ENCODE data around the gene CDK5R2.

The CDK5R2 gene

GRCh38 chr2:218962859-218963492 lies 3.5 kb downstream of the CDK5R2 start:
- peak; percentile 54 for DNase-seq

- DNase-seq: no peak
These were observed 4.1 kb downstream of the CDK5R2 start for GRCh38 chr2:218963601-218964000.

GRCh38 chr2:218964041-218964771 lies 4.7 kb downstream of the CDK5R2 start:
- DNase-seq: peak; percentile 6

- no peak for DNase-seq
These were observed 11.4 kb downstream of the CDK5R2 start for GRCh38 chr2:218970894-218971293.

- no peak for DNase-seq
These were observed 15.8 kb downstream of the CDK5R2 start for GRCh38 chr2:218975060-218975777.

GRCh38 chr2:218979846-218980734 lies 20.6 kb downstream of the CDK5R2 start:
- peak; percentile 65 for DNase-seq

GRCh38 chr2:218980735-218981389 lies 21.4 kb downstream of the CDK5R2 start:
- DNase-seq: no peak

GRCh38 chr2:218981390-218981880 lies 22.0 kb downstream of the CDK5R2 start:
- DNase-seq: no peak

GRCh38 chr2:218981881-218982585 lies 22.6 kb downstream of the CDK5R2 start:
- no peak for DNase-seq

GRCh38 chr2:218982586-218983262 lies 23.3 kb downstream of the CDK5R2 start:
- no peak for DNase-seq

GRCh38 chr2:218983263-218983933 lies 23.9 kb downstream of the CDK5R2 start:
- DNase-seq: no peak

- no peak for DNase-seq
These were observed 24.4 kb downstream of the CDK5R2 start for GRCh38 chr2:218983934-218984238.

- DNase-seq: no peak
These were observed 25.0 kb downstream of the CDK5R2 start for GRCh38 chr2:218984239-218985020.

GRCh38 chr2:218985021-218985324 lies 25.5 kb downstream of the CDK5R2 start, which contains the start of gene FEV:
TSS of gene FEV (minus strand) at chr2:218985184. CDS start at chr2:218985075, 109 bp downstream.
- no peak for DNase-seq

- no peak for DNase-seq
These were observed 26.0 kb downstream of the CDK5R2 start for GRCh38 chr2:218985325-218986091.

GRCh38 chr2:218986148-218986761 lies 26.8 kb downstream of the CDK5R2 start:
- DNase-seq: no peak

- no peak for DNase-seq
These were observed 28.7 kb downstream of the CDK5R2 start for GRCh38 chr2:218988164-218988563.

GRCh38 chr2:218988650-218989049 lies 29.2 kb downstream of the CDK5R2 start:
- no peak for DNase-seq
